ENCODE results near the gene CYB5B. TPM values are rescaled to one million over a fixed set of nuclear protein-coding genes. Genes with fewer than 3 reads are reported as not detected.

Gene CYB5B
- total RNA-seq, 3 donors from 2014 or later (not counting 1 experiment from before 2014, with no cell fraction given) = 73.1 to 106 (median 88.4) TPM

- TF ChIP-seq CTCF (IDR thresholded peaks at IDR 0.05) = no peak
- H3K4me3 Mint-ChIP-seq = no peak overlapping the region
- no peak overlapping the region for H3K4me3 ChIP-seq (ENCODE audit: low read length)
- no peaks in the 10 kb centered on the region for H3K36me3 Mint-ChIP-seq
- DNase-seq (no peak), ATAC-seq (no peak)
- H3K4me1 ChIP-seq (ENCODE audit: control insufficient read depth, insufficient read depth, low read length) = no peaks in the 10 kb centered on the region
- no peak overlapping the region for H3K27ac Mint-ChIP-seq
- no peaks in the 10 kb centered on the region for H3K9me3 ChIP-seq (ENCODE audit: control insufficient read depth, insufficient read depth, low read length)
- H3K9me3 Mint-ChIP-seq = no peaks in the 10 kb centered on the region
- no peaks in the 10 kb centered on the region for H3K36me3 ChIP-seq (ENCODE audit: control insufficient read depth, insufficient read depth, low read length)
- intact Hi-C loops (cut with micrococcal nuclease) = no loop called here
- peaks cover 0 to 9% of the 10 kb centered on the region in 2 donors for H3K4me1 Mint-ChIP-seq
- no peak overlapping the region for H3K27ac ChIP-seq (ENCODE audit: low read length)
- WGBS (ENCODE audit: insufficient coverage) = 89% methylated on average over 10 of the region's 10 CpGs
- no peaks in the 10 kb centered on the region for H3K27me3 ChIP-seq (ENCODE audit: control insufficient read depth, insufficient read depth, low read length)
- peaks cover 0 to 4% of the 10 kb centered on the region in 2 donors for H3K27me3 Mint-ChIP-seq (ENCODE audit: low read depth in 2 of 2)
These were observed 58.1 kb downstream of the CYB5B start for GRCh38 chr16:69482410-69482991.

GRCh38 chr16:69483611-69484010, 59.2 kb downstream of the CYB5B start:
- Histone ChIP-seq H3K27ac (ENCODE audit: low read length) (no peak overlapping the region), H3K9me3 (ENCODE audit: control insufficient read depth, insufficient read depth, low read length) (no peaks in the 10 kb centered on the region), H3K27me3 (ENCODE audit: control insufficient read depth, insufficient read depth, low read length) (no peaks in the 10 kb centered on the region), H3K4me1 (ENCODE audit: control insufficient read depth, insufficient read depth, low read length) (no peaks in the 10 kb centered on the region), H3K4me3 (ENCODE audit: low read length) (no peak overlapping the region), H3K36me3 (ENCODE audit: control insufficient read depth, insufficient read depth, low read length) (no peaks in the 10 kb centered on the region)
- Mint-ChIP-seq H3K27me3 (ENCODE audit: low read depth in 2 of 2) (peaks cover 0 to 4% of the 10 kb centered on the region in 2 donors), H3K36me3 (no peaks in the 10 kb centered on the region), H3K27ac (peak overlapping the region in 1 of 2 donors; percentile 47), H3K4me1 (peaks cover 0 to 9% of the 10 kb centered on the region in 2 donors), H3K4me3 (no peak overlapping the region), H3K9me3 (no peaks in the 10 kb centered on the region)
- WGBS (ENCODE audit: insufficient coverage) = 97% methylated on average over 5 of the region's 5 CpGs
- intact Hi-C loops (cut with micrococcal nuclease) = no loop called here
- ATAC-seq (no peak), DNase-seq (no peak)
- TF ChIP-seq CTCF (IDR thresholded peaks at IDR 0.05) = no peak

- DNase-seq (no peak), ATAC-seq (no peak)
- Mint-ChIP-seq H3K4me3 (no peak overlapping the region), H3K9me3 (no peaks in the 10 kb centered on the region), H3K4me1 (peaks cover 0 to 9% of the 10 kb centered on the region in 2 donors), H3K27ac (no peak overlapping the region), H3K27me3 (ENCODE audit: low read depth in 2 of 2) (peaks cover 0 to 4% of the 10 kb centered on the region in 2 donors), H3K36me3 (no peaks in the 10 kb centered on the region)
- H3K4me3 ChIP-seq (ENCODE audit: low read length) = no peak overlapping the region
- no peaks in the 10 kb centered on the region for H3K9me3 ChIP-seq (ENCODE audit: control insufficient read depth, insufficient read depth, low read length)
- WGBS (ENCODE audit: insufficient coverage) = 94% methylated on average over 2 of the region's 2 CpGs
- intact Hi-C loops (cut with micrococcal nuclease) = no loop called here
- TF ChIP-seq CTCF (IDR thresholded peaks at IDR 0.05) = no peak
- no peaks in the 10 kb centered on the region for H3K36me3 ChIP-seq (ENCODE audit: control insufficient read depth, insufficient read depth, low read length)
- no peaks in the 10 kb centered on the region for H3K4me1 ChIP-seq (ENCODE audit: control insufficient read depth, insufficient read depth, low read length)
- H3K27me3 ChIP-seq (ENCODE audit: control insufficient read depth, insufficient read depth, low read length) = no peaks in the 10 kb centered on the region
- no peak overlapping the region for H3K27ac ChIP-seq (ENCODE audit: low read length)
These were observed 60.9 kb downstream of the CYB5B start for GRCh38 chr16:69485361-69485760.

GRCh38 chr16:69485816-69486215, 61.4 kb downstream of the CYB5B start:
- Mint-ChIP-seq H3K27me3 (ENCODE audit: low read depth in 2 of 2) (peaks cover 0 to 4% of the 10 kb centered on the region in 2 donors), H3K27ac (peak overlapping the region in 1 of 2 donors; percentile 40), H3K9me3 (no peaks in the 10 kb centered on the region), H3K4me3 (no peak overlapping the region), H3K36me3 (no peaks in the 10 kb centered on the region), H3K4me1 (peaks cover 0 to 9% of the 10 kb centered on the region in 2 donors)
- WGBS (ENCODE audit: insufficient coverage) = 95% methylated on average over 5 of the region's 6 CpGs
- Histone ChIP-seq H3K4me3 (ENCODE audit: low read length) (no peak overlapping the region), H3K36me3 (ENCODE audit: control insufficient read depth, insufficient read depth, low read length) (no peaks in the 10 kb centered on the region), H3K9me3 (ENCODE audit: control insufficient read depth, insufficient read depth, low read length) (no peaks in the 10 kb centered on the region), H3K4me1 (ENCODE audit: control insufficient read depth, insufficient read depth, low read length) (no peaks in the 10 kb centered on the region), H3K27ac (ENCODE audit: low read length) (no peak overlapping the region), H3K27me3 (ENCODE audit: control insufficient read depth, insufficient read depth, low read length) (no peaks in the 10 kb centered on the region)
- DNase-seq (no peak), ATAC-seq (no peak)
- intact Hi-C loops (cut with micrococcal nuclease) = no loop called here
- no peak for TF ChIP-seq CTCF (IDR thresholded peaks at IDR 0.05)
